Heart left ventricle (tissue), 13 donors: Measurements from ENCODE around the gene B3GALT2.

Experiments
- POLR2A ChIP-seq, 2 donors: fragments of 450-650 bp; IDR thresholded peaks; one replicate each; pipeline ENCODE4 v1.6.1; 2017; ENCODE audit warnings: antibody characterized with exemption in 2 of 2, mild to moderate bottlenecking in 2 of 2, moderate library complexity in 2 of 2
- TF ChIP-seq, protein P1 (sequence below), 12 donors: fragments of 200-600 bp; sonication (generic) in 4 of 12; IDR thresholded peaks; one replicate each; pipeline versions ENCODE4 v1.5.0 to v1.8.0; 2018 to 2022; ENCODE audit warnings: antibody characterized with exemption in 12 of 12, mild to moderate bottlenecking in 5 of 12
- donor health status: ischemic (EF 13 %, LVEDD 7.1; RV severe dilation, severe dysfunction).
- donor health status: DM: no; HTN: yes; CAD: no.
- donor health status: DM: no; HTN: no; CAD: no.
- donor health status: ischemic (EF 25% LVEDD 6.9; RV normal size, moderate dysfunction).
- donor health status: ischemic (EF 25% LVEDD 5.7; RV mildly dilated, moderate dysfunction).
- donor health status: ischemic (EF 35%, LVEDD 5.7; RV mildly dilated, moderate dysfunction).
- donor health status: nonischemic (EF 11% LVEDD 7.7; RV severe dilation, severe dysfunction).
- donor health status: DM: yes; HTN: yes; CAD: no.
- donor health status: PGD.
- donor health status: ischemic (EF 29% LVEDD 5.4; RV normal size, mild dysfunction).
- donor health status: nonischemic (EF 23%, LVEDD 6.1; RV moderate dilation, normal function).

DNA sequence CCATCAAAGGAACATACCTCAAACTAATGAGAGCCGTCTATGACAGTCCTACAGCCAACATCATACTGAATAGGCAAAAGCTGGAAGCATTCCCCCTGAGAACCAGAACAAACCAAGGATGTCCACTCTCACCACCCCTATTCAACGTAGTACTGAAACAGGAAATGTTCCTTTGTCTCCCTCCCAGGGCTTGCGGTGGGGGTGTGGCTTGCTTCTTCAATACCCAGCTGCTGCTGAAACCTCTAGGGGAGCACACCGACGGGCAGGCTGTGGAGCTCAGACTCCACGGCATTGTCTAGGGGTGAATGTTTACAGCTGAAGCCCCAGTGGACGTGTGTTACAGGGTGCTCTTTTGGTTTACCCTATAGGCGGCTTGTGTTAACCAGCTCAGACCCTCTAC, 30.5 kb upstream of the B3GALT2 start:
- TF ChIP-seq, protein P1, sequence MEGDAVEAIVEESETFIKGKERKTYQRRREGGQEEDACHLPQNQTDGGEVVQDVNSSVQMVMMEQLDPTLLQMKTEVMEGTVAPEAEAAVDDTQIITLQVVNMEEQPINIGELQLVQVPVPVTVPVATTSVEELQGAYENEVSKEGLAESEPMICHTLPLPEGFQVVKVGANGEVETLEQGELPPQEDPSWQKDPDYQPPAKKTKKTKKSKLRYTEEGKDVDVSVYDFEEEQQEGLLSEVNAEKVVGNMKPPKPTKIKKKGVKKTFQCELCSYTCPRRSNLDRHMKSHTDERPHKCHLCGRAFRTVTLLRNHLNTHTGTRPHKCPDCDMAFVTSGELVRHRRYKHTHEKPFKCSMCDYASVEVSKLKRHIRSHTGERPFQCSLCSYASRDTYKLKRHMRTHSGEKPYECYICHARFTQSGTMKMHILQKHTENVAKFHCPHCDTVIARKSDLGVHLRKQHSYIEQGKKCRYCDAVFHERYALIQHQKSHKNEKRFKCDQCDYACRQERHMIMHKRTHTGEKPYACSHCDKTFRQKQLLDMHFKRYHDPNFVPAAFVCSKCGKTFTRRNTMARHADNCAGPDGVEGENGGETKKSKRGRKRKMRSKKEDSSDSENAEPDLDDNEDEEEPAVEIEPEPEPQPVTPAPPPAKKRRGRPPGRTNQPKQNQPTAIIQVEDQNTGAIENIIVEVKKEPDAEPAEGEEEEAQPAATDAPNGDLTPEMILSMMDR (IDR thresholded peaks at IDR 0.05): peak in 1 of 12 donors; percentile 20
- TF ChIP-seq POLR2A (IDR thresholded peaks at IDR 0.05): peak in 1 of 2 donors; percentile 23
